Measurements from ENCODE around the gene NOS1.

DNA sequence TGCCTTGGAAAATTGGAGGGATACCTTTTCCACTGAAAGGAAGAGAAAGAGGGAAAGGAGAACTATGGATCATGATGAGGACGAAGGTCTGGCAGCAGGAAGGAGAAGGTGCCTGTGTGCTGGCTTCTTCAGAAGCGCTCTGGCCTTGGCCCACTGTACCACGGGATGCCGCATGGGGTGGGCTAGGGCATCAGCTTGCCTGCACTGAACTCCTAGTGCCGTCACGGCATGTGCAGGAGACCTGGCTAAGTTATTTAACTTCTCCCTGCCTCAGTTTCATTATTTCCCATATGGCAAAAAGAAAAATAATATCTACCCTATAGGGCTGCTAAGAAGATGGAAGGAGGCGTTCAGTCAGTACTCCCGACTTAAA is 199.3 kb downstream of the NOS1 start:
- TF ChIP-seq, protein P1, sequence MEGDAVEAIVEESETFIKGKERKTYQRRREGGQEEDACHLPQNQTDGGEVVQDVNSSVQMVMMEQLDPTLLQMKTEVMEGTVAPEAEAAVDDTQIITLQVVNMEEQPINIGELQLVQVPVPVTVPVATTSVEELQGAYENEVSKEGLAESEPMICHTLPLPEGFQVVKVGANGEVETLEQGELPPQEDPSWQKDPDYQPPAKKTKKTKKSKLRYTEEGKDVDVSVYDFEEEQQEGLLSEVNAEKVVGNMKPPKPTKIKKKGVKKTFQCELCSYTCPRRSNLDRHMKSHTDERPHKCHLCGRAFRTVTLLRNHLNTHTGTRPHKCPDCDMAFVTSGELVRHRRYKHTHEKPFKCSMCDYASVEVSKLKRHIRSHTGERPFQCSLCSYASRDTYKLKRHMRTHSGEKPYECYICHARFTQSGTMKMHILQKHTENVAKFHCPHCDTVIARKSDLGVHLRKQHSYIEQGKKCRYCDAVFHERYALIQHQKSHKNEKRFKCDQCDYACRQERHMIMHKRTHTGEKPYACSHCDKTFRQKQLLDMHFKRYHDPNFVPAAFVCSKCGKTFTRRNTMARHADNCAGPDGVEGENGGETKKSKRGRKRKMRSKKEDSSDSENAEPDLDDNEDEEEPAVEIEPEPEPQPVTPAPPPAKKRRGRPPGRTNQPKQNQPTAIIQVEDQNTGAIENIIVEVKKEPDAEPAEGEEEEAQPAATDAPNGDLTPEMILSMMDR (IDR thresholded peaks at IDR 0.05 in 4 of 5, conservative IDR thresholded peaks at IDR 0.05 in 1 of 5) = no peak
- TF ChIP-seq POLR2A (IDR thresholded peaks at IDR 0.05) = no peak
